Measurements from ENCODE around the gene CLCN6. TPM values are rescaled to one million over a fixed set of nuclear protein-coding genes. Genes with fewer than 3 reads are reported as not detected.
A peak's percentile ranks its signal among the peaks of the same experiment; 100 is the strongest.

CLCN6 gene
- total and polyA plus RNA-seq, 8 donors: 17.2 to 43.4 (median 20.7) TPM

GRCh38 chr1:11869650-11870207, 63.7 kb downstream of the CLCN6 start:
- Histone ChIP-seq H3K4me3 (no peak overlapping the region), H3K27ac (no peak overlapping the region), H3K27me3 (peaks cover 0 to 25% of the 10 kb centered on the region in 2 donors), H3K9me3 (no peaks in the 10 kb centered on the region), H3K4me1 (no peaks in the 10 kb centered on the region), H3K36me3 (no peaks in the 10 kb centered on the region)
- ATAC-seq (no peak), DNase-seq (peak in 1 of 4 donors; percentile 27)
- intact Hi-C loops (cut with DNase I): no loop called here
- no peak for TF ChIP-seq CTCF (IDR thresholded peaks at IDR 0.05)

DNA sequence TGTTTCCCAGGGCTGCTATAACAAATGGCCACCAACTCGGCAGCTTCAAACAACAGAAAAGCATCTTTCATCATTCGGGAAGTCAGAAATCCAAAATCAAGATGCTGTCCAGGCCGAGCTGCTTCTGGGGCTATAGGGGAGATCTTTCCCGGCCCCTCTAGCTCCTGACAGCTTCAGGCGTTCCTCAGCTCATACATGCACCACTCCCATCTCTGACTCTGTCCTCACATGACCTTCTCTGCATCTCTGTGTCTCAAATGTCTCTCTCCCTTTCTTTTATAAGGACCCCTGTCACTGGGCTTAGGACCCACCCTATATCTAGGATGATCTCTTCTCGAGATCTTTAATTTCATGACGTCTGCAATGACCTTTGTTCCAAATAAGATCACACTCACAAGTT, 66.6 kb downstream of the CLCN6 start:
- no peak overlapping the region for H3K27ac ChIP-seq
- DNase-seq (no peak), ATAC-seq (no peak)
- no peaks in the 10 kb centered on the region for H3K36me3 ChIP-seq
- peaks cover 0 to 28% of the 10 kb centered on the region in 2 donors for H3K27me3 ChIP-seq
- H3K4me1 ChIP-seq: no peaks in the 10 kb centered on the region
- TF ChIP-seq CTCF (IDR thresholded peaks at IDR 0.05): no peak
- H3K9me3 ChIP-seq: no peaks in the 10 kb centered on the region
- intact Hi-C loops (cut with DNase I): no loop called here
- H3K4me3 ChIP-seq: no peak overlapping the region

DNA sequence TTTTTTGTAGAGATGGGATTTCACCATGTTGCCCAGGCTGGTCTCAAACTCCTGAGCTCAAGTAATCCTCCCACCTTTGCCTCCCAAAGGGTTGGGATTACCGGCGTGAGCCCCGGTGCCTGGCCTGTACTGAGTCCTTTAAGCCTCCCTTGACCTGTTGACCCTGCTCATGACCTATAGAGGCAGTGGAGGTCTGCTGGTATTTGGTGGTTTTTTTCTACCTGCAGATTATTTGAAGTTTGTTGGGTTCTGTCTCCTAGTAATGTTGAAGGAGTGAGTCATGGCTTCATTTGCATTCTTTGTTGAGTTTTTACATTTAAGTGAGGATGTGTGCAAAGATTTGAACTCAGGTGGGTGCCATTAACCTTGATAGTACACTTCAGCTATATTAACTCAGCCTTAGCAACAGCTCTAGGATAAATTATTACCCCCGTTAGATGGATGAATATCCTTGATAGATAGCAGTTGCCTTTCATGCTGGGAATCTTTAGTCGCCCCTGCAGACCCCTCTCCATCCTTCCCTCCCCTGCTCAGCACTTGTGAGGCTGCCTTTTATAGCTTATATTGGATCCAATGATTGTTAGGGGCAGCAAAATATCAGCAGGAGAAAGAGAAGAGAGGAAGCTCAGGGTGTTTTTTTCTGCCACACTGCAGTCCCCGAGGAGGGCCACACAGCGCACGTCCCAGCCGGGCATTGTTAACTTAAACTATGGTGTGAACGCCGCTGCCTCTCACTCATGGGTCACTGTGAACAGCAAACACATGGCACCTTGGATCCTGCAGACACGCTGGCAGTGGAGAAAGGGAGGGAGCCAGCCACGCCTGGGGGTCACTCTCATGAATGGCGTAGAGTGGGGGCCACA, 67.6 kb downstream of the CLCN6 start:
- Histone ChIP-seq H3K36me3 (no peaks in the 10 kb centered on the region), H3K9me3 (no peaks in the 10 kb centered on the region), H3K27me3 (peaks cover 0 to 28% of the 10 kb centered on the region in 2 donors), H3K4me1 (no peaks in the 10 kb centered on the region), H3K27ac (no peak overlapping the region), H3K4me3 (no peak overlapping the region)
- intact Hi-C loops (cut with DNase I): no loop called here
- DNase-seq (peak in 1 of 4 donors; percentile 69), ATAC-seq (no peak)
- TF ChIP-seq CTCF (IDR thresholded peaks at IDR 0.05): no peak

DNA sequence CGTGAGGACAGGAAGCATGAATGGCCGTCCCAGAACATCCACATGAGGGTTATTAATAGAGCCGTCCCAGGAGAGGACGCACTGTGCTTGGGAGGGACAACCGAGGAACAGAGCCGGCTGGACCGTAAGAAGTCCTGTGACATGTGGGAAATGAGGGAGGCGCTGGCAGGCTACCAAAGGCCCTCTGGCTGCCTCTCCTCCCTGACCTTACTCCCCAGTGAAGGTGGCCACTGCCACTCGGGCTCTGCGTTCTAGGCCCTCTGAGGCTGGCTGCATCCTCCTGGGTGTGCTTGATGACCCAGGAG, 68.2 kb downstream of the CLCN6 start:
- Histone ChIP-seq H3K9me3 (no peaks in the 10 kb centered on the region), H3K36me3 (no peaks in the 10 kb centered on the region), H3K27ac (no peak overlapping the region), H3K4me3 (no peak overlapping the region), H3K27me3 (peaks cover 0 to 25% of the 10 kb centered on the region in 2 donors), H3K4me1 (no peaks in the 10 kb centered on the region)
- intact Hi-C loops (cut with DNase I): no loop called here
- ATAC-seq: no peak
- TF ChIP-seq CTCF (IDR thresholded peaks at IDR 0.05): no peak
- peak in 2 of 4 donors; percentile 26 to 43 for DNase-seq

DNA sequence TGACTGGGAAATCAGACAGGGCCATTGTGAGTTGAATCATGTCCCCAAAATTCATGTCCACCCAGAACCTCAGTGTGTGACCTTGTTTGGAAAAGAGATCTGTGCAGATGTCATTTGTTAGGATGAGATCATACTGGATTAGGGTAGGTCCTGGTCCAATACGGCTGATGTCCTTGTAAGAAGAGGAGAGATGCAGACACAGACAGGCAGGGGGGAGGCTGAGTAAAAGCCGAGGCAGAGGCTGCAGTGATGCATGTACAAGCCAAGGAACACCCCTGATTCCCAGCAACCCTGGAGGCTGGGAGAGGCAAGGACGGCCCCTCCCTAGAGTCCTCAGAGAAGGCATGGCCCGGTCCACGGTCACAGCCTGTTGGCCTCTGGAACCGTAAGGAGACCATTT, 68.6 kb downstream of the CLCN6 start:
- no peaks in the 10 kb centered on the region for H3K36me3 ChIP-seq
- no peak overlapping the region for H3K27ac ChIP-seq
- no peaks in the 10 kb centered on the region for H3K9me3 ChIP-seq
- intact Hi-C loops (cut with DNase I): no loop called here
- no peak for TF ChIP-seq CTCF (IDR thresholded peaks at IDR 0.05)
- peak in 1 of 4 donors; percentile 35 for DNase-seq
- ATAC-seq: no peak
- H3K27me3 ChIP-seq: peaks cover 0 to 21% of the 10 kb centered on the region in 2 donors
- no peak overlapping the region for H3K4me3 ChIP-seq
- H3K4me1 ChIP-seq: no peaks in the 10 kb centered on the region
